Stomach (tissue), 4 donors: ENCODE data around the gene KIAA1671.

Experiments
- EP300 ChIP-seq: sonication (generic); formaldehyde crosslinking; IDR thresholded peaks from one replicate; pipeline ENCODE4 v1.6.1; 2017; ENCODE audit warnings: antibody characterized with exemption
- POLR2A ChIP-seq, 4 donors: fragments of 450-650 bp; IDR thresholded peaks; one replicate each; pipeline ENCODE4 v1.6.1; 2016; ENCODE audit warnings: antibody characterized with exemption in 4 of 4, control low read depth in 2 of 4, mild to moderate bottlenecking in 1 of 4, moderate library complexity in 1 of 4
- POLR2AphosphoS5 ChIP-seq, 3 donors: sonication (generic); formaldehyde crosslinking; IDR thresholded peaks; one replicate each; pipeline ENCODE4 v1.6.1; 2016; ENCODE audit warnings: antibody characterized with exemption in 3 of 3
- TF ChIP-seq, protein P1 (sequence below), 7 experiments: fragments of 450-650 bp in 4 of 7; fragments of 200-600 bp in 3 of 7; sonication (generic) in 3 of 7; IDR thresholded peaks; one replicate each; pipeline ENCODE4 v1.5.1; 2016 to 2019; ENCODE audit warnings: antibody characterized with exemption in 7 of 7, control low read depth in 2 of 7, mild to moderate bottlenecking in 1 of 7

DNA sequence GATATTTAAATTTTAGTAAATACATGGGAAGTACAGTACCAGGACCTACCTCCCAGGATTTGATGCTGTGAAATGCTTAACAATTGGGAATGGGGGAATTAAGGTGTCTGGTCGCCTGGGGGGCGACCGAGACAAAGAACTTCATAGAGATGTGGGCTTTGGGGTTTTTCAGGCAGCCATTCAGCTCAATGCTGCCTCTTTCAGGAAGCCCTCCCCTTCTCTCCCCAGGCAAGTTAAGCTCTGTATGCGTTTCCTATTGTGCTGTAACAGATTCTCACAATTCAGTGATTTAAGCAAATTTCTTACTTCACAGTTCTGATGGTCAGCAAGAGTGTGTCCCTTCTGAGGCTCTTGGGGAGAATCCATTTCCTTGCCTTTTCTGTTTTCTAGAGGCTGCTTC is 53.8 kb downstream of the KIAA1671 start:
- TF ChIP-seq, protein P1, sequence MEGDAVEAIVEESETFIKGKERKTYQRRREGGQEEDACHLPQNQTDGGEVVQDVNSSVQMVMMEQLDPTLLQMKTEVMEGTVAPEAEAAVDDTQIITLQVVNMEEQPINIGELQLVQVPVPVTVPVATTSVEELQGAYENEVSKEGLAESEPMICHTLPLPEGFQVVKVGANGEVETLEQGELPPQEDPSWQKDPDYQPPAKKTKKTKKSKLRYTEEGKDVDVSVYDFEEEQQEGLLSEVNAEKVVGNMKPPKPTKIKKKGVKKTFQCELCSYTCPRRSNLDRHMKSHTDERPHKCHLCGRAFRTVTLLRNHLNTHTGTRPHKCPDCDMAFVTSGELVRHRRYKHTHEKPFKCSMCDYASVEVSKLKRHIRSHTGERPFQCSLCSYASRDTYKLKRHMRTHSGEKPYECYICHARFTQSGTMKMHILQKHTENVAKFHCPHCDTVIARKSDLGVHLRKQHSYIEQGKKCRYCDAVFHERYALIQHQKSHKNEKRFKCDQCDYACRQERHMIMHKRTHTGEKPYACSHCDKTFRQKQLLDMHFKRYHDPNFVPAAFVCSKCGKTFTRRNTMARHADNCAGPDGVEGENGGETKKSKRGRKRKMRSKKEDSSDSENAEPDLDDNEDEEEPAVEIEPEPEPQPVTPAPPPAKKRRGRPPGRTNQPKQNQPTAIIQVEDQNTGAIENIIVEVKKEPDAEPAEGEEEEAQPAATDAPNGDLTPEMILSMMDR (IDR thresholded peaks at IDR 0.05): no peak
- TF ChIP-seq POLR2AphosphoS5 (IDR thresholded peaks at IDR 0.05) (no peak), POLR2A (IDR thresholded peaks at IDR 0.05) (no peak), EP300 (no peak)
